NCI-H1694 treated with DMSO at 0.1 percent for 48 hours (cell line): ENCODE data around the gene SSH2.

Experiments used
- DNase-seq: peaks from one replicate; lab custom pipeline; 2025; lab: John Stamatoyannopoulos, UW

SSH2 gene

GRCh38 chr17:29611351-29612093 is 318.5 kb downstream of the SSH2 start:
- no peak for DNase-seq

DNA sequence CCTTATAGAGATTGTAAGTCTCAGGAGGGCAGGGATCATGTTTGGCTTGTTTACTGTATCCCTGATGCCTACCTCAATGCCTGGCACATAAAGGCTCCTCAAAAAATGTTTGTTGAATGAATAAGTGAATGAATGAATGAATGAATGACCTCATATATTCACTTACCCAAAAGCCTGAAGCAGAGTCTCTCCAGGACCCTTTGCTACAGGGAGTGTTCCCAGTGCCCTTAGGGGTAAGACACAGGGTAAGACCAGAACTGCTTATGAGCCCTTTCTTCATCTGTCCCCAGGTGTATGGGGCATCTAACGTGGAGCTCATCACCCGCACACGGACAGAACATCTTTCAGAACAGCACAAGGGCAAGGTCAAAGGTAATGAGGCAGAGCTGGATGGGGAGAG is 319.6 kb downstream of the SSH2 start:
- DNase-seq = no peak

DNA sequence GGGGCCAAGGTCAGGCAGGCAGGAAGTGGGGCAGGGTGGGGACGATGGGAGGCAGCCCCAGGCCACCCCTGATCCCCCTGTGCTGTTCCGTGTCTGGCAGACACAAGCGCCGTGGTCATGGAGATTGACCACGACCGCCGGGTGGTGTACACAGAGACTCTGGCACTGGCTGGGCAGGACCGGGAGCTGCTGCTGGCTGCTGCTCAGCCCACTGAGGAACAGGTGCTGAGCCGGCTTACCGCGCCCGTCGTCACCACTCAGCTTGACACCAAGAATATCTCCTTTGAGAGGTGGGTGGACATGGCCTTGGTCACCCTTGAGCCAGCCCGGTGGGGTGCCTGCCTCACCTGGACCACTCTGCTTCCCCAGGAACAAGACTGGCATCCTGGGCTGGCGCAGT is 321.0 kb downstream of the SSH2 start:
- DNase-seq = no peak

DNA sequence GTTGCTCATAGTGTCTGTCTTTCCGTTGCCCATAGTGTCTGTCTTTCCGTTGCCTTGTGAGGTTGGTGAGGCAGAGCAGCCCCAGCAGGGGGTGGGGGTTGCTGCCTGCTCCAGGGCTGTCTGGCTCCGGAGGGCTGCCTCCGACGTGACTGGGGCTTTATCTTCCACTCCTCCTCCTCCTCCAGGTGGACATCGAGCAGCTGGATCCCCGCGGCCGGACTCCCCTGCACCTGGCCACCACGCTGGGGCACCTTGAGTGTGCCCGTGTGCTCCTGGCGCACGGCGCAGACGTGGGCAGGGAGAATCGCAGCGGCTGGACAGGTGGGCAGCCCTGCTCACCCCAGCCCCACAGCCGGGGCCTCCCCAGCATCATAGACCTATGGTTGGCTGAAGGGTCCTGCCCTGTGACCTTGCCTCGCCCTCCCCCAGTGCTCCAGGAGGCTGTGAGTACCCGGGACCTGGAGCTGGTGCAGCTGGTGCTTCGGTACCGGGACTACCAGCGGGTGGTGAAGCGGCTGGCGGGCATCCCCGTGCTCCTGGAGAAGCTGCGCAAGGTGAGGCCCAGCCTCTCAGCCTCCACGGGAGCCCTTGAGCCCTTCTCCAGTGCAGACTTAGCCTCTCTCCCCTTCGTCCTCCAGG is 322.4 kb downstream of the SSH2 start:
- no peak for DNase-seq

- no peak for DNase-seq
Measured at GRCh38 chr17:29603109-29603674, 326.8 kb downstream of the SSH2 start.

DNA sequence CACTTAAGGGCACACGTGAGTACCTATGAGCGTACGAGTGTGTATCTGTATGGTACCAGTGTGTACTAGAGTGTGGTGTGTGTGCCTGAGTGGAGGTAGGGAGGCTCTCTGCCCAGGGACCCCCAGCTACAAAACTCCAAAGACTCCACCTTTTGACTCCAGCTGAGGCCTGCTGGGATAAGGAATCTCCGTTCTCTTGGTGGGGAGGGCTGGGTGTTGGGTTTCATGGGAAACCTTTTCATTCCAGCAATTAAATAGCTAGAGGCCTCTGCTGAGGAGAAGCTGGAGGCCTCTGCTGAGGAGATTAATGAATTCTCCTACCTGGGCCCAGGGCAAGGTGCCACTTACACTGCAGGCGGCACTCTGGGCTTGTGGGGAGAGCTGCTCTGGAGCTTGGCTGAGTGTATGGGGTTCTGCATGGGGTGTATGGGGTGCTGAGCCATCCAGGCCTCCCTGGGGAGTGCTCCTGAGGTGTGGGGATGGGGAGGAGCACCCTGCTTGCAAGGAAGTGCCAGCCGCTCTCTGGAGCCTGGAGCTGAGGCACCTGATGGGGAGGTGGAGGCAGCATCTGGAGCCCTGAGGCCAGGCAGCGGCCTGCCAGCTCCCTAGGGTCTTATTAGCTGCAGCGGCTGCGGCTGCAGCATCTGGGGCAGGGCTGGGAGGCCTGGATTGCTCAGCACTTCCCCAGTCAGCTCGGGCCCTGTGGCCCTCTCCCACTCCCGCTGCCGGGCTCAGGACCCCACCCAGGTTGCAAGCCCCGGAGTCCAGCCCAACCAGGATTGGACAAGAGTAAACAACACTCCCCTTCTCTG is 332.5 kb downstream of the SSH2 start:
- peak; percentile 23 for DNase-seq

DNA sequence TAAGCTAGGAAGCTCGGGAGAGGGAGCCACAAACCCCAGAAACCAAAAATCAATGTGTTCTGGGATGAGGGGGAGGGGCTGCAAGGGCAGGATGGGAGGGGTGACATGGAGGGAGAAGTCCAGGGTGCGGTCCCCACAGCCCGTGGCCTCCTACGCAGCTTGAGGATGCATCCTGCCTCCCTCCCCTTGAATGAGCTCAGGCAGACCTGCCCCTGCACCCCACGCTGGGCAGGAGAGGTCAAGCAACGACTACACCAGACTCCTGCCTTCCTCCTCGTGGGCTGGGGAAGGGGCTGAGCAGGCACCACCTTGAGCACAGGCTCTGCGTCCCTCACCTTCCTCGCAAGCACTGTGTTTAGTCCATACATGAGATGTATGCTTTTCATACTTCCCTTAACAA is 333.2 kb downstream of the SSH2 start:
- DNase-seq = no peak

DNA sequence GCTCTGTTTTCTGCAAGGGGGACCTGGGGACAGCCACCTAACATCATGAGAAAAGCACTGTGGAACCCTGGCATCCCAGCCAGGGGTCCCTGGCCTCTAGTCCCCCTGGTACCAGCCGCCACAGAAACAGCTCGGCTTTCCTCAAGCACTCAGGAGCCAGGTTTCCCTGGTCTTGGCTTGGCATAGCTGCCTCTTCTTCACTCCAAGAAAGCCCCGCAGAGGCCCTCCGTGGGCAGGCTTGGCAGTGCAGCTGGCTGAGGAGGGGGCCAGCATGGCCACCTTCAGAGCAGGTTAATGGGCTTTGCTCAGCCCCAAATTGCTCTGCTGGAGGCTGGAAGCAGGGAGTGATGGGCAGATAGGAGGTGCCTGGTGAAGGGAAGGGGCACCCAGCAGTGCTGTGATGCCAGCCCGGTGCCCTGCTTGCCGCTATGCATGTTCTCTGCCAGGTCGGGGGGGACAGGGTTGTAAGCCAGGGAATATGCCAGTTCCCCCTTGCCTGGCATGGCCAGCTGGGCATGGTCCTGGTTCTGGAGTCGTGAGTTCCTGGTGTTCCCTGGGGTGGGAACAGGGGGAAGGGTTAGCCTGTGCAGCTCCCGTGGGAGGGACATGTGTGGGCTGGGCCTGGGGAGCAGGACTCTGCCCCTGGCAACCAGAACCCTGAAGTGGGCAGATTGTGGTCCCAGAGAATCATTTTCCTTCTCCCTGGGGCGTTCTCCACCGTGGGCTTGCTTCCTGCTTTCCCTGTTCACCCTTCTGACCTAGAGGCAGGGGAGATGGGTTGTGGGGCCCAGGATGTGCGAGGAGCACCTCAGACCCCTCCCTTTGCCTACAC is 333.9 kb downstream of the SSH2 start:
- no peak for DNase-seq

DNA sequence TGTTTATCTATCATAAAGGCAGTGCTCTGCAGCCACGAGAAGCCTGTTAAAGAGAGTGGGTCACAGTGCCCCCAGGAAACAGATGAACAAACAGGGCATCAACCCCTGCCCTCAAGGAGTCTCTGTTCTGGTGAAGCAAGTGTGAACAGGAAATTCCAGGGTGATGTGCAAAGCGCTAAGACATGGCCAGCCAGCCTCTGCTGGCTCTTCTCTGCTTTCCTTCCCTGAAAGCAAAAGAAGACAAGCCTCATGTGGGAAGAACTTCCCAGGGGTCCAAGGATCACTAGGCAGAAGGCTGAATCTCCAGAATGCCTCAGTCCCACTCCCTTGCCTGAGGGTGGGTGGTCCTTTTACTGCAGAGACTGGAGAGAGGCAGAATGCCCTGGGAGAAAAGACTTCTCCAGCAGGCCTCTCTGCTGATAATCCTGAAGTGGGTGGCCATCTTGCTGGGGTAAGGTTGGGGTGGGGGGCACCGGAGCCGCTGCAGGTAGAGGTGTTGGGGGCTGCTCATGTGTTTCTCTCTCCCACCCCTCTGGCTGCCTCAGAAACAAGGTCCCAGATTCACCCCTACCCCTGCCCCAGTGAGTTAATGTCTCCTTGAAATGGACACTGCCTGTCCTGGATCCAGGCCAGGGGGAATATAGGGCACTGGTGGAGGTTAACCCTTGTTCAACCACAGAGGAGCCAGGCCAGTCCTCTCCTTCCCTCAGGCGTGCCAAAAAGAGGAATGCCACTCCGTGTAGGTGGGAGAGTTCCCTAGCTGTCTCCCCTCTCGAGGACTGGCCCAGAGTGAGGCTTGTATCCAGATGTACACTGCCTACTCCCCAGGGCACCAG is 334.7 kb downstream of the SSH2 start:
- DNase-seq = no peak

GRCh38 chr17:29594519-29595090 is 335.4 kb downstream of the SSH2 start:
- no peak for DNase-seq

DNA sequence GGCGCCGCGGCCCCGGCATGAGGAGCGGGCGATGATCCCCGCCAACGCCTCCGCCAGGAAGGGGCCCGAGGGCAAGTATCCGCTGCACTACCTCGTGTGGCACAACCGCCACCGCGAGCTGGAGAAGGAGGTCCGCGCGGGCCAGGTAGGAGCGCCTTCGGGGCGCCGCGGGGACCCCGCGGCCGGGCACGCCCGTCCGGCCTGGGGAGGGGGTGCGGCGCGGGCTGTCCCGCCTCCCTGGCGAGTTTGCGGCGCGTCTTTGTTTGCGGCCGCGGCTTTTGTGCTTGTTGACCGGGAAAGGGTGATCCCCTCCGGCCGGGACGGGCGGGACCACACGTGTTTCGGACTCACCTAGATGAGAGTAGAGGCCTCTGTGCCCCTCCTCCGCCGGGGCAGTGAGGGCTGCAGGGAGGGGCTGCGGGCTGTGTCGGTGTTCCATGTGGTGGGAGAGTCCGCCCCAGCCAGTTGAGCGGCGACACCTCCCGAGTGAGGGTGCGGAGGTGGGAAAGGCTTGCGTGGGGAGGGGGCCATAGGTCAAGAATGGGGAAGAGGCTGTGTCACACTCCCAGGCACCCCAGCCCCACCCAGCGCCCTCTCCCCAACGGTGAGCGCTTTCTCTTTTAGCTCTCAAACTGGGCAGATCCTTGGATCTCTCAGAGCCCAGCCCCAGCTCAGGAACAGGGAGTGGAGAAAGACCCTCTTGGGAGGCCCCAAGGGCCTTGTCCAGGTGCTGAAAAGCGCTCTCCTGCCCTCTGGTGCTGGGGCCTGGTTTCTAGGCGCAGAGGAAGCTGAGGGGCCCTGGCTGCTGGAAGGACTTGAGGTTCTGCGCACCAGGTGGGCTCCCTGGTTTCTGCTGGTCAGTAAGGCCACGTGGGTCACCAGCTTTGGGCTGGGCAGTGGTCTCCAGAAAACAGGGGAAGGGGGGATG is 336.2 kb downstream of the SSH2 start:
- no peak for DNase-seq

GRCh38 chr17:29592850-29593551 is 337.0 kb downstream of the SSH2 start, which contains the start of gene ANKRD13B:
TSS of gene ANKRD13B (plus strand) at chr17:29593132. CDS start at chr17:29593622, 490 bp downstream.
- DNase-seq = peak; percentile 74

- DNase-seq = peak; percentile 93
Measured at GRCh38 chr17:29591737-29592608, 338.1 kb downstream of the SSH2 start.

DNA sequence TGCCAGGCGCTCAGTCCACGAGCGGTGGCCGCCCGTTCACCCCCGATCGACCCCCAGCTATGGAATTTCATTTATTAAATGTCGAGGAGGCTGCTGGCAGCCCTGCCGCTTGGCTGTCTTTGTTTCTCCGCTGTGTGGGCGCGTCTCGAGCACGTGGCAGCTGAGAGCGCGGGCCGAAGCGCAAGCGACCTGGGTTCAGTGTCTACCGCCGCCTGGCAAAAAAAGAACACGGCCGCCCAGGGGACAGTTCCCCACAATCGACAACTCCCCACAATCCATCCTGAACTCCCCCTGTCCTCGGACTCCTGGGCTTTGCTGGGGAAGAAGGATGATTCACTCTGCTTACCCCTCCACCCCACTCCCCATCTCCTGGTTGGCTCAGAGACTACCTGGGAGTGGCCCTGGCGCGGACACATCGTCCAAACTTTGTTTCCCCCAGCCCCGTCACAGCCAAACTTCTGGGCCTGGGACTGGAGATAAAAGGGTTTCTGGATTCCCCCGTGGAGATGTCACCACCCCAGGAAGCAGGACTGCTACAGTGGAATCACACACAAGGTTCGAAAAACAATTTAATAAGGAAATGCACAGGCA is 338.8 kb downstream of the SSH2 start:
- DNase-seq = peak; percentile 93

DNA sequence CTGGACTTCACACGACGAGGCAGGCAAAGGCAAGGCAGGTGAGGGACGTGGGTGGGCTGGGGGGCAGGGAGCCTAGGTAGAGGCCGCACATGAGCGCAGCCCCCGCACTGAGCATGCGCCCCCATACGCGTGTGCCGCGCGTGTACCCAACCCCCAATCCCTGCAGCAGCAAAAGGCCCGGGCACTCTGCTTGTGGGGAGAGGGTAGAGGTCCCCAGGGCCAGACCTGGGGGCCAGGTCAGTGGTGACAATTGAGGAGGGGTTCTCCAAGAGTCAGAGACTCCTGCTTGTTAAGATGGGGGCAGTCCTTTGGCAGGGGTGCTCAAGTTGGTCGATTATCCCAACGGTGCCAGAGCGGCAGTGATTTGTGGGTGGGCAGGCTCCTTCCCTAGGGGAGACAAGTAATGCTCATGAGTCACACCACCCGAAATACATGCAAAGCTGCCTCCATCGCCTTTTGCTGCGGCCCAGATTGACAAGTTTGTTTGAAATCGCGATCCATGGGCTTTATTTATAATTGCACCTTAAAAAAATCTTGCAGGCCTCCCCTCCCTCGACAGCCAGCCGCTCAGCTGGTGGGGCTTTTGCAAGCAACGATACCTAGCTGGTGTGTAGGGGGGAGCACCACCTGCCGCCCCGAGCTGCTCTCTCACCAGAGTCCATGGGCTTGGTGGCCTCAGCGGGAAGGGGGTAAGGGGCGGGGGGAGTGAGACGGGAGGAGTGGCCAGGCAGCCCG is 339.4 kb downstream of the SSH2 start:
- peak; percentile 67 for DNase-seq
